ENCODE results near the gene GNPAT.

GNPAT gene

GRCh38 chr1:231317306-231318014, 76.4 kb downstream of the GNPAT start:
- no peak for DNase-seq (ENCODE audit: low read depth in 2 of 2)

- no peak for DNase-seq (ENCODE audit: low read depth in 2 of 2)
These were observed 77.0 kb downstream of the GNPAT start for GRCh38 chr1:231318015-231318355.

- DNase-seq (ENCODE audit: low read depth in 2 of 2) = no peak
These were observed 77.6 kb downstream of the GNPAT start for GRCh38 chr1:231318568-231318967.

GRCh38 chr1:231319080-231319479, 78.1 kb downstream of the GNPAT start:
- no peak for DNase-seq (ENCODE audit: low read depth in 2 of 2)

GRCh38 chr1:231322880-231323530, 82.0 kb downstream of the GNPAT start:
- no peak for DNase-seq (ENCODE audit: low read depth in 2 of 2)

- DNase-seq (ENCODE audit: low read depth in 2 of 2) = no peak
These were observed 83.6 kb downstream of the GNPAT start for GRCh38 chr1:231324660-231325059.

GRCh38 chr1:231326248-231326647, 85.2 kb downstream of the GNPAT start:
- DNase-seq (ENCODE audit: low read depth in 2 of 2) = no peak
